ENCODE data around the gene CD70.
"Not testable (repeated sequence)": the region's sequence is repeated elsewhere in the genome, so short reads cannot be mapped to it uniquely, and the experiment has no call there.

The CD70 gene

GRCh38 chr19:6610934-6611852, 20.2 kb upstream of the CD70 start:
- Histone ChIP-seq H3K4me1 (ENCODE audit: control insufficient read depth in 2 of 2, insufficient read depth in 2 of 2, low read length in 2 of 2) (no peaks in the 10 kb centered on the region), H3K9ac (ENCODE audit: low read depth in 1 of 2, low read length in 2 of 2) (no peak overlapping the region), H3K27ac (ENCODE audit: low read depth in 2 of 2, low read length in 2 of 2) (no peak overlapping the region), H3K36me3 (ENCODE audit: control insufficient read depth in 2 of 2, insufficient read depth in 2 of 2, low read length in 2 of 2) (no peaks in the 10 kb centered on the region), H3K27me3 (ENCODE audit: control insufficient read depth in 2 of 2, insufficient read depth in 2 of 2, low read length in 2 of 2) (peaks cover 9 to 11% of the 10 kb centered on the region in 2 donors), H3K9me3 (ENCODE audit: control insufficient read depth in 2 of 2, low read length in 2 of 2) (no peaks in the 10 kb centered on the region), H3K4me3 (ENCODE audit: low read length in 2 of 2) (no peak overlapping the region)

- H3K9ac ChIP-seq (ENCODE audit: low read depth in 1 of 2, low read length in 2 of 2) = no peak overlapping the region
- no peak overlapping the region for H3K4me3 ChIP-seq (ENCODE audit: low read length in 2 of 2)
- no peaks in the 10 kb centered on the region for H3K9me3 ChIP-seq (ENCODE audit: control insufficient read depth in 2 of 2, low read length in 2 of 2)
- H3K27me3 ChIP-seq (ENCODE audit: control insufficient read depth in 2 of 2, insufficient read depth in 2 of 2, low read length in 2 of 2) = peaks cover 9 to 11% of the 10 kb centered on the region in 2 donors
- H3K36me3 ChIP-seq (ENCODE audit: control insufficient read depth in 2 of 2, insufficient read depth in 2 of 2, low read length in 2 of 2) = no peaks in the 10 kb centered on the region
- H3K27ac ChIP-seq (ENCODE audit: low read depth in 2 of 2, low read length in 2 of 2) = no peak overlapping the region
- H3K4me1 ChIP-seq (ENCODE audit: control insufficient read depth in 2 of 2, insufficient read depth in 2 of 2, low read length in 2 of 2) = no peaks in the 10 kb centered on the region
Observed at GRCh38 chr19:6608940-6609339, 18.0 kb upstream of the CD70 start.

- H3K27ac ChIP-seq (ENCODE audit: low read depth in 2 of 2, low read length in 2 of 2); H3K36me3 ChIP-seq (ENCODE audit: control insufficient read depth in 2 of 2, insufficient read depth in 2 of 2, low read length in 2 of 2); H3K4me3 ChIP-seq (ENCODE audit: low read length in 2 of 2); H3K9ac ChIP-seq (ENCODE audit: low read depth in 1 of 2, low read length in 2 of 2); H3K4me1 ChIP-seq (ENCODE audit: control insufficient read depth in 2 of 2, insufficient read depth in 2 of 2, low read length in 2 of 2); H3K9me3 ChIP-seq (ENCODE audit: control insufficient read depth in 2 of 2, low read length in 2 of 2): not testable (repeated sequence)
- peaks cover 9 to 11% of the 10 kb centered on the region in 2 donors for H3K27me3 ChIP-seq (ENCODE audit: control insufficient read depth in 2 of 2, insufficient read depth in 2 of 2, low read length in 2 of 2)
Observed at GRCh38 chr19:6608146-6608545, 17.2 kb upstream of the CD70 start.

- not testable (repeated sequence) for H3K9ac ChIP-seq (ENCODE audit: low read depth in 1 of 2, low read length in 2 of 2); H3K4me3 ChIP-seq (ENCODE audit: low read length in 2 of 2)
Observed at GRCh38 chr19:6606276-6607070, 15.5 kb upstream of the CD70 start.

GRCh38 chr19:6604906-6605305, 14.0 kb upstream of the CD70 start:
- Histone ChIP-seq H3K27me3 (ENCODE audit: control insufficient read depth in 2 of 2, insufficient read depth in 2 of 2, low read length in 2 of 2) (peaks cover 0 to 5% of the 10 kb centered on the region in 2 donors), H3K36me3 (ENCODE audit: control insufficient read depth in 2 of 2, insufficient read depth in 2 of 2, low read length in 2 of 2) (no peaks in the 10 kb centered on the region), H3K4me3 (ENCODE audit: low read length in 2 of 2) (no peak overlapping the region), H3K9me3 (ENCODE audit: control insufficient read depth in 2 of 2, low read length in 2 of 2) (no peaks in the 10 kb centered on the region), H3K4me1 (ENCODE audit: control insufficient read depth in 2 of 2, insufficient read depth in 2 of 2, low read length in 2 of 2) (no peaks in the 10 kb centered on the region), H3K9ac (ENCODE audit: low read depth in 1 of 2, low read length in 2 of 2) (no peak overlapping the region), H3K27ac (ENCODE audit: low read depth in 2 of 2, low read length in 2 of 2) (no peak overlapping the region)

More at GRCh38 chr19:6606276-6607070, 15.5 kb upstream of the CD70 start:
- H3K27ac ChIP-seq (ENCODE audit: low read depth in 2 of 2, low read length in 2 of 2); H3K4me1 ChIP-seq (ENCODE audit: control insufficient read depth in 2 of 2, insufficient read depth in 2 of 2, low read length in 2 of 2); H3K36me3 ChIP-seq (ENCODE audit: control insufficient read depth in 2 of 2, insufficient read depth in 2 of 2, low read length in 2 of 2); H3K9me3 ChIP-seq (ENCODE audit: control insufficient read depth in 2 of 2, low read length in 2 of 2): not testable (repeated sequence)
- H3K27me3 ChIP-seq (ENCODE audit: control insufficient read depth in 2 of 2, insufficient read depth in 2 of 2, low read length in 2 of 2) = peaks cover 7 to 11% of the 10 kb centered on the region in 2 donors

- no peak overlapping the region for H3K9ac ChIP-seq (ENCODE audit: low read depth in 1 of 2, low read length in 2 of 2)
- H3K27ac ChIP-seq (ENCODE audit: low read depth in 2 of 2, low read length in 2 of 2) = no peak overlapping the region
- no peaks in the 10 kb centered on the region for H3K4me1 ChIP-seq (ENCODE audit: control insufficient read depth in 2 of 2, insufficient read depth in 2 of 2, low read length in 2 of 2)
- H3K9me3 ChIP-seq (ENCODE audit: control insufficient read depth in 2 of 2, low read length in 2 of 2) = no peaks in the 10 kb centered on the region
- no peaks in the 10 kb centered on the region for H3K27me3 ChIP-seq (ENCODE audit: control insufficient read depth in 2 of 2, insufficient read depth in 2 of 2, low read length in 2 of 2)
- H3K4me3 ChIP-seq (ENCODE audit: low read length in 2 of 2) = no peak overlapping the region
- no peaks in the 10 kb centered on the region for H3K36me3 ChIP-seq (ENCODE audit: control insufficient read depth in 2 of 2, insufficient read depth in 2 of 2, low read length in 2 of 2)
Observed at GRCh38 chr19:6602729-6603114, 11.8 kb upstream of the CD70 start.

- H3K9me3 ChIP-seq (ENCODE audit: control insufficient read depth in 2 of 2, low read length in 2 of 2); H3K9ac ChIP-seq (ENCODE audit: low read depth in 1 of 2, low read length in 2 of 2); H3K27ac ChIP-seq (ENCODE audit: low read depth in 2 of 2, low read length in 2 of 2); H3K4me1 ChIP-seq (ENCODE audit: control insufficient read depth in 2 of 2, insufficient read depth in 2 of 2, low read length in 2 of 2); H3K27me3 ChIP-seq (ENCODE audit: control insufficient read depth in 2 of 2, insufficient read depth in 2 of 2, low read length in 2 of 2); H3K36me3 ChIP-seq (ENCODE audit: control insufficient read depth in 2 of 2, insufficient read depth in 2 of 2, low read length in 2 of 2): not testable (repeated sequence)
- peak overlapping the region in 1 of 2 donors; percentile 45 for H3K4me3 ChIP-seq (ENCODE audit: low read length in 2 of 2)
Observed at GRCh38 chr19:6601537-6602052, 10.6 kb upstream of the CD70 start.

- H3K9me3 ChIP-seq (ENCODE audit: control insufficient read depth in 2 of 2, low read length in 2 of 2); H3K4me1 ChIP-seq (ENCODE audit: control insufficient read depth in 2 of 2, insufficient read depth in 2 of 2, low read length in 2 of 2); H3K27me3 ChIP-seq (ENCODE audit: control insufficient read depth in 2 of 2, insufficient read depth in 2 of 2, low read length in 2 of 2); H3K36me3 ChIP-seq (ENCODE audit: control insufficient read depth in 2 of 2, insufficient read depth in 2 of 2, low read length in 2 of 2); H3K9ac ChIP-seq (ENCODE audit: low read depth in 1 of 2, low read length in 2 of 2); H3K27ac ChIP-seq (ENCODE audit: low read depth in 2 of 2, low read length in 2 of 2): not testable (repeated sequence)
- peak overlapping the region in 1 of 2 donors; percentile 45 for H3K4me3 ChIP-seq (ENCODE audit: low read length in 2 of 2)
Observed at GRCh38 chr19:6600951-6601536, 10.1 kb upstream of the CD70 start.

- Histone ChIP-seq H3K4me3 (ENCODE audit: low read length in 2 of 2) (no peak overlapping the region), H3K27me3 (ENCODE audit: control insufficient read depth in 2 of 2, insufficient read depth in 2 of 2, low read length in 2 of 2) (no peaks in the 10 kb centered on the region), H3K27ac (ENCODE audit: low read depth in 2 of 2, low read length in 2 of 2) (no peak overlapping the region), H3K36me3 (ENCODE audit: control insufficient read depth in 2 of 2, insufficient read depth in 2 of 2, low read length in 2 of 2) (no peaks in the 10 kb centered on the region), H3K4me1 (ENCODE audit: control insufficient read depth in 2 of 2, insufficient read depth in 2 of 2, low read length in 2 of 2) (no peaks in the 10 kb centered on the region), H3K9me3 (ENCODE audit: control insufficient read depth in 2 of 2, low read length in 2 of 2) (no peaks in the 10 kb centered on the region), H3K9ac (ENCODE audit: low read depth in 1 of 2, low read length in 2 of 2) (no peak overlapping the region)
Observed at GRCh38 chr19:6599866-6600454, 9.0 kb upstream of the CD70 start.

Data from mucosa of rectum (tissue), 2 donors.